Esophagus (tissue), 2 donors: ENCODE measurements around the gene TRIM7. TPM values are rescaled to one million over a fixed set of nuclear protein-coding genes. Genes with fewer than 3 reads are reported as not detected.

ENCODE experiments used
- H3K27ac ChIP-seq, 2 donors: one replicate each; pipeline ENCODE4 v1.5.1; 2013; ENCODE audit warnings: low read depth in 2 of 2, mild to moderate bottlenecking in 2 of 2, inconsistent platforms in 1 of 2, low read length in 1 of 2, moderate library complexity in 1 of 2
- H3K27me3 ChIP-seq, 2 donors: one replicate each; pipeline ENCODE4 v1.6.1; 2013; ENCODE audit warnings: low read length in 2 of 2, control low read depth in 1 of 2, mild to moderate bottlenecking in 1 of 2; ENCODE audit not compliant: insufficient read depth in 2 of 2, control insufficient read depth in 1 of 2
- H3K36me3 ChIP-seq, 2 donors: one replicate each; pipeline ENCODE4 v1.6.1; 2013; ENCODE audit warnings: low read length in 1 of 2; ENCODE audit not compliant: control insufficient read depth in 2 of 2, insufficient read depth in 2 of 2
- H3K4me1 ChIP-seq, 2 donors: one replicate each; pipeline ENCODE4 v1.6.1; 2013; ENCODE audit warnings: low read length in 1 of 2; ENCODE audit not compliant: control insufficient read depth in 2 of 2, insufficient read depth in 2 of 2
- H3K4me3 ChIP-seq, 2 donors: one replicate each; pipeline ENCODE4 v1.5.1; 2013; ENCODE audit warnings: low read length in 2 of 2, mild to moderate bottlenecking in 2 of 2, low read depth in 1 of 2, moderate library complexity in 1 of 2
- H3K9me3 ChIP-seq, 2 donors: one replicate each; pipeline ENCODE4 v1.6.1; 2013; ENCODE audit warnings: mild to moderate bottlenecking in 2 of 2, low read depth in 1 of 2, low read length in 1 of 2, moderate library complexity in 1 of 2; ENCODE audit not compliant: control insufficient read depth in 2 of 2, insufficient read depth in 1 of 2
- WGBS, 2 donors: extraction: QIAGEN DNeasy Blood & Tissue Kit; methylation state at CpG; one replicate each; pipeline ENCODE4 v1.1.7; 2013; 5-methylcytosine and 5-hydroxymethylcytosine counted together
- polyA plus RNA-seq, 2 donors: library from polyadenylated mRNA; stranded (reverse); fragments of 200-250 nt; gene quantifications; one replicate each; pipeline ENCODE4 v1.2.3, GENCODE V29; 2013
- donor health status: healthy with polysubstance abuse.
- donor health status: Bipolar disorder and iron deficiency.

Gene TRIM7
- polyA plus RNA-seq, 2 donors, result 26.9 to 33.8 TPM

DNA sequence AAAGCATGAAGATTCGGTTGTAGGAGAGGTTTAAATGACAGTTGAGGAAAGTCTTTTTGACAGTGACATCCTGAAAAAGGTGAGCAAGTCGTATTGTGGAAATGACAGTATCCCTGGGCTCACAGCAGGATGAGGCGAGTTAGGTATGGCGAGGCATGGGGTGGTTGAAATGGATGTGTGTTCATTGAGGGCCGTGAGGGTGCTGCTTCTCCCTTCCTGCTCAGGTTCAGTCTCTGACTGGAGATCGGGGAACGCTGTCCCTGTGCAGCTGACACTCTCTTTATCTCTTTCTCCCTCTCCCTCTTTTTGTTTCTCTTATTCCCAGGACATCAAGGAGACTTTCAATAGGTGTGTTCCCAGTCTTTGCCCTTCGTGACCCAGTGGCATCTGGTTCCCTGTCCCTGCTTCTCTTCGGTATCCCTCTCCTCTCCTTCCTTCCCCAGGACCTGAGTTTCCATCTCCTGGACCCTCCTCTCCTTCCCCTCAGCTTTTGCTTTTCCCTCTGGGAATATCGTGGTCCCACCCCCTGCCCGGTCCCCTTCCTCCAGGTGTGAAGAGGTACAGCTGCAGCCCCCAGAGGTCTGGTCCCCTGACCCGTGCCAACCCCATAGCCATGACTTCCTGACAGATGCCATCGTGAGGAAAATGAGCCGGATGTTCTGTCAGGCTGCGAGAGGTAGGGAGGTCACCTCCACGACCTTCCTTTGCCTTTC lies 28.2 kb upstream of the TRIM7 start:
- WGBS, 2 donors, result 77 to 80% methylated on average over 16 of the region's 16 CpGs
- no peak overlapping the region for H3K27ac ChIP-seq
- H3K36me3 ChIP-seq, result peaks cover 15 to 52% of the 10 kb centered on the region in 2 donors

DNA sequence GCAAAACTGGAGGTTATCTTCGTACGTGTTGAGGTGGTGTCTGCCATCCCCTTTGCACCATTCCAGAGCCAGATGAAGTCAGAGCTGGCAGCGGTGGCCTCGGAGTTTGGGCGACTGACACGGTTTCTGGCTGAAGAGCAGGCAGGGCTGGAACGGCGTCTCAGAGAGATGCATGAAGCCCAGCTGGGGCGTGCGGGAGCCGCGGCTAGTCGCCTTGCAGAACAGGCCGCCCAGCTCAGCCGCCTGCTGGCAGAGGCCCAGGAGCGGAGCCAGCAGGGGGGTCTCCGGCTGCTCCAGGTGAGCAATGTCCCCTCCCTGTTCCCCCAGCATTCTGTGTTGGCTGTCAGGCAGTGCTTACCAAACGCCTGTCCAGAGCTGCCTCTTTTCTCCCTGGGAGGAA lies 27.6 kb upstream of the TRIM7 start:
- Histone ChIP-seq H3K36me3 (peaks cover 9 to 47% of the 10 kb centered on the region in 2 donors), H3K27ac (no peak overlapping the region), H3K9me3 (no peaks in the 10 kb centered on the region), H3K4me1 (no peaks in the 10 kb centered on the region), H3K4me3 (no peak overlapping the region), H3K27me3 (no peaks in the 10 kb centered on the region)
- WGBS, 2 donors, result 73 to 81% methylated on average over 18 of the region's 18 CpGs

More for the DNA sequence above, 28.2 kb upstream of the TRIM7 start:
- no peak overlapping the region for H3K4me3 ChIP-seq
- H3K4me1 ChIP-seq, result no peaks in the 10 kb centered on the region
- no peaks in the 10 kb centered on the region for H3K9me3 ChIP-seq
- no peaks in the 10 kb centered on the region for H3K27me3 ChIP-seq

DNA sequence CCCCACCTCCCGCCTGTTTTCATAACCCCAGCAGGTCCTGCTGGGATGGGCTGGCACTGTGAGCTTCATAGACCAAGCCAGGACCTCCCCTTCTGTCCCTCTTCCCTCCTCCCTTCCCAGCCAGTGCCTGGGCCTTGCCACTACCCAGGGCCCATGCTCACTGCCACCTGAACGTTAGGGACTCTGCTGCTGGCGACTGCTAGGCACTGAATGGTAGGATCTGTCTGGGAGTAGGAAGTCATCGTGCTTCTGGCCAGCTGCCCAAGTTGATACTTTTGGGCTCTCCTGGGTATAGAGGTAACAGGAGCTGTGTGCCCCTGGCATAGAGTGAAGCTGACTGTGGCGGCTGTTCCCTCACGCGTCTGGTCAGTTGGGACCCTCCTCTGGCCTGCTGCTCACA lies 26.4 kb upstream of the TRIM7 start:
- no peaks in the 10 kb centered on the region for H3K4me1 ChIP-seq
- H3K36me3 ChIP-seq, result peaks cover 9 to 36% of the 10 kb centered on the region in 2 donors
- H3K27me3 ChIP-seq, result no peaks in the 10 kb centered on the region
- H3K4me3 ChIP-seq, result no peak overlapping the region
- no peaks in the 10 kb centered on the region for H3K9me3 ChIP-seq
- WGBS, 2 donors, result 83 to 87% methylated on average over 7 of the region's 7 CpGs
- H3K27ac ChIP-seq, result no peak overlapping the region

DNA sequence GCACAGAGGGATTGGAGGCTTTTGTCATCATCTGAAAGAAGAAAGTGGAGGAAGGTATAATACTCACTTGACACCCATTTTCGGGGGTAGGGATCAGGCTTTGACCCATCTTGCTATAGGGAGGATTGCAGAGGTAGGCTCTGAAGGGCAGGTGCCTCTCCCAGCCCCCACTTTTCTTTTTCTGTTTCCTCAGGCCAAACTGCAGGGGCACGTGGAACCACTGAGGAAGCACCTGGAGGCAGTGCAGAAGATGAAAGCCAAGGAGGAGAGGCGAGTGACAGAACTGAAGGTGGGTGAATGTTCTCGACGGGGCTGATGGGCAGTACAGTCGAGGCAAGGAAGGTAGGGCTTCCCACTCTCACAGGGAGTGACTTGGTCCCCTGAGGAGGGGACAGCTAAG lies 25.6 kb upstream of the TRIM7 start:
- no peaks in the 10 kb centered on the region for H3K9me3 ChIP-seq

DNA sequence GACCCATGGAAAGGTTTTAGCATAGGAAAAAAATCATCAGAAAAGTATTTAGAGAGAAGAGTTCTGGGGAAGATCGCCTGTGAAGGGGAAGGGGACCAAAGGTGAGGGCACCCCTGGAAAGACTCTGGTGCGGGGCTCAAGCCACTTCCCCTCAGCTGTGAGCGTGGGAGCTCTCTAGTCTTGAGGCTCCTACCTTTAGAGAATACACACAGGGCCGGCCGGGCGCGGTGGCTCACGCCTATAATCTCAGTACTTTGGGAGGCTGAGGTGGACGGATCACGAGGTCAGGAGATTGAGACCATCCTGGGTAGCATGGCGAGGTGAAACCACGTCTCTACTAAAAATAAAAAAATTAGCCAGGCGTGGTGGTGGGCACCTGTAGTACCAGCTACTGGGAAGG lies 25.0 kb upstream of the TRIM7 start:
- 89 to 93% methylated on average over 13 of the region's 13 CpGs for WGBS, 2 donors
- no peak overlapping the region for H3K27ac ChIP-seq

More for the DNA sequence above, 25.6 kb upstream of the TRIM7 start:
- Histone ChIP-seq H3K27ac (no peak overlapping the region), H3K4me3 (no peak overlapping the region), H3K36me3 (peaks cover 7 to 32% of the 10 kb centered on the region in 2 donors), H3K27me3 (no peaks in the 10 kb centered on the region), H3K4me1 (no peaks in the 10 kb centered on the region)
- WGBS, 2 donors, result 80 to 81% methylated on average over 6 of the region's 6 CpGs

DNA sequence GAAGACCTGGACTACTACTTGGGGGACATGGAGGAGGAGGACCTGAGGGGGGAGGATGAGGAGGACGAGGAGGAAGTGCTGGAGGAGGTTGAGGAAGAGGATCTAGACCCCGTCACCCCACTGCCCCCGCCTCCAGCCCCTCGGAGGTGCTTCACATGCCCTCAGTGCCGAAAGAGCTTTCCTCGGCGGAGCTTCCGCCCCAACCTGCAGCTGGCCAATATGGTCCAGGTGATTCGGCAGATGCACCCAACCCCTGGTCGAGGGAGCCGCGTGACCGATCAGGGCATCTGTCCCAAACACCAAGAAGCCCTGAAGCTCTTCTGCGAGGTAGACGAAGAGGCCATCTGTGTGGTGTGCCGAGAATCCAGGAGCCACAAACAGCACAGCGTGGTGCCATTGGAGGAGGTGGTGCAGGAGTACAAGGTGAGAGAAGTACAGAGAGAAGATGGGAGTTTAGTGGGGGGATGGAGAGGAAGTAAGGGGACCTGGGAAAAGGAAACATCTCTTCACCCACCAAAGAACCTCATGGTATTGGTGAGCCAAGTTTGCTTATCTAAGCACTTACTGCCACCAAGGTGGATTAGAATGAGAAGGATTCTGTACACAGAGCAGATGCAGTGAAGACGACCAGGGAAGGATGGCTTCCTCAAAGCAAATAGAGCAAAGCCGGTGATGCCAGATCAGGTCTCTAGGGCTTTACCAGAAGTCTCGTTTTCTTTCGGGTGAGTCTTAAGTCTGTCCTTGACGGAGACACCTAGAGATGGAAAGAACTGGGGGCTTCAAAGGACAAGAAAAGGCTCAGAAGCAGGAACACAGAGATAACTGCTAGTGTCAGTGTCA lies 19.6 kb upstream of the TRIM7 start:
- H3K9me3 ChIP-seq, result no peaks in the 10 kb centered on the region
- WGBS, 2 donors, result 68 to 70% methylated on average over 22 of the region's 22 CpGs
- peak overlapping the region; percentile 69 to 72 for H3K4me3 ChIP-seq
- no peaks in the 10 kb centered on the region for H3K27me3 ChIP-seq
- peaks cover 4 to 15% of the 10 kb centered on the region in 2 donors for H3K4me1 ChIP-seq
- peak overlapping the region; percentile 95 to 96 for H3K27ac ChIP-seq
- no peaks in the 10 kb centered on the region for H3K36me3 ChIP-seq

More for the DNA sequence above, 25.0 kb upstream of the TRIM7 start:
- Histone ChIP-seq H3K4me3 (no peak overlapping the region), H3K36me3 (peaks cover 4 to 29% of the 10 kb centered on the region in 2 donors), H3K27me3 (no peaks in the 10 kb centered on the region), H3K9me3 (no peaks in the 10 kb centered on the region), H3K4me1 (no peaks in the 10 kb centered on the region)

DNA sequence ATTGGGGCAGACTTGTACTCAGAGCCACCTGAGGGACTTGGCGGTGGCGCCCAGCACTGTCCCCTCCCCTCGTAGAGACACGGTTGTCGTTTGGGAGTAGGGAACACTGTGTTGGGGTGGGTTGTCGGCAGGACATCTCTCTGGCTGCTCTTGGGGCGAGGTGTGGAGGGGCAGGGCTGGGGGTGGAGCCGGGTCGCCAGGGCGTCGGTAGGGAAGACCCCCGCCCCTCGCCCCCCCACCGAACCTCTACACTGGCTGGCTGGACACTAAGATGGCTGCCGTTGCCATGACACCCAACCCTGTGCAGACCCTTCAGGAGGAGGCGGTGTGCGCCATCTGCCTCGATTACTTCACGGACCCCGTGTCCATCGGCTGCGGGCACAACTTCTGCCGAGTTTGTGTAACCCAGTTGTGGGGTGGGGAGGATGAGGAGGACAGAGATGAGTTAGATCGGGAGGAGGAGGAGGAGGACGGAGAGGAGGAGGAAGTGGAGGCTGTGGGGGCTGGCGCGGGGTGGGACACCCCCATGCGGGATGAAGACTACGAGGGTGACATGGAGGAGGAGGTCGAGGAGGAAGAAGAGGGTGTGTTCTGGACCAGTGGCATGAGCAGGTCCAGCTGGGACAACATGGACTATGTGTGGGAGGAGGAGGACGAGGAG lies 18.9 kb upstream of the TRIM7 start:
- Histone ChIP-seq H3K27ac (peak overlapping the region; percentile 95 to 96), H3K36me3 (no peaks in the 10 kb centered on the region), H3K9me3 (no peaks in the 10 kb centered on the region), H3K4me1 (peaks cover 4 to 15% of the 10 kb centered on the region in 2 donors), H3K4me3 (peak overlapping the region; percentile 69 to 72), H3K27me3 (no peaks in the 10 kb centered on the region)
- WGBS, 2 donors, result 1% methylated on average over 31 of the region's 31 CpGs

DNA sequence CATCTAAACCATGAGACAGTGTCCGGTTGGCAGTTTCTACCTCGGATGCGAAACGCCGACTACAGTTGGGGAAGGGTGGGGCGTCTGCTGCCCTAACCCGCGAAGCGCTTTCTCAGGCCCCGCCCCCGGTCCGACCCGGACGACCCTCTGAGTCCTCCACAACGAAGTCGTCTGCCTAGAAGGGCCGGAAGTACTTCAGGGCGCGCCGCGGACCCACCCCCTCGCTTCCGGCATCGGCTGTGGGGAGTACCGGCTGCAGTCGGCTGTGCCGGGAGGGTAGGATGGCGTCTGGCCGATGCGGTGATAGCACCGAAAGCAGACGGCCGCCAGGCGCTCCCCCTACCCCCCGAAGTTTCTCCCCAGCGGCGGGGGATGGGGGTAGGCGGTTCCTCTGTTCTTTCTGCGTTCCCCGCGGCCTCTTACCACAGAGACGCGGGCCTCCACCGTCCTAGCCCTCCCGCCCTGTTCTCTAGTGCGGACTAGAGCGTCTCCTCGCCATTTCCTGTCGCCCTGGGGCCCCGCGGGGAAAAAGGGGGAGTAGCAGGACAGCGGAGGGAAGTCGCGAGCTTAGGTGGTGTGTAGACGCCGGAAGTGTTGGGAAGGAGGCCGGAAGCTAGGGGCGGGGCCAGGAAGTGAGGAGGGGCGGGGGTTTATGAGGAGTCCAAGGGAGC lies 18.2 kb upstream of the TRIM7 start, which contains the start of gene TRIM41:
TSS of gene TRIM41 (plus strand) at position 224 of the 671 bp plus-strand sequence. CDS start 719 bp downstream, outside the sequence.
- WGBS, 2 donors, result 0% methylated on average over 58 to 59 of the region's 59 CpGs

DNA sequence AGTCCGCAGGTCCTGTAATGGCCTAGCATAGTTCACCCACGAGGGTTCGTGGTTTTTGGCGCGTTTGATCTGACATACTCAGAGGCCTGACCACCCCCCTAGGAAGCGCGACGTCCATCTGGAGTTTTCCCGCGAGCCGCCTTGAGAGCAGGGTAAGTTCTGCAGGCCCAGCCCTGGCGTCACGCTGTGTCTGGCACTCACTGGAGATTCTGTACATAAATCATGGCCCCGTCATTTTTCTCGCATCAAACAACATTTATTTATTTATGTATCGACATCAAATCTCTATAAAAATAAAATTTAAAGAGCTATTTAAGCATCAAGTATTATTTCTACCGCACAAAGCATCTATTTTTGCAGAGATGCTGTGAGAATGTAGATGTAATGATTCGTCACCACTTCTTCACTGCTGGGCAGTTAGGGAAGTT lies 17.6 kb upstream of the TRIM7 start:
- H3K27ac ChIP-seq, result peak overlapping the region; percentile 95 to 96
- peaks cover 4 to 15% of the 10 kb centered on the region in 2 donors for H3K4me1 ChIP-seq
- no peaks in the 10 kb centered on the region for H3K36me3 ChIP-seq
- H3K9me3 ChIP-seq, result no peaks in the 10 kb centered on the region
- peak overlapping the region; percentile 69 to 72 for H3K4me3 ChIP-seq
- no peaks in the 10 kb centered on the region for H3K27me3 ChIP-seq
- WGBS, 2 donors, result 0% methylated on average over 18 of the region's 18 CpGs

More for the DNA sequence above, 18.2 kb upstream of the TRIM7 start, which contains the start of gene TRIM41:
- Histone ChIP-seq H3K27ac (peak within 1 kb of the TSS; percentile 95 to 96), H3K27me3 (no peaks in the 10 kb centered on the region), H3K4me1 (peaks cover 4 to 15% of the 10 kb centered on the region in 2 donors), H3K4me3 (peak within 1 kb of the TSS; percentile 69 to 72), H3K36me3 (no peaks in the 10 kb centered on the region), H3K9me3 (no peaks in the 10 kb centered on the region)
